Mesothelial cell of epicardium (in vitro differentiated cells): ENCODE measurements around the gene ZAR1L. TPM values are rescaled to one million over a fixed set of nuclear protein-coding genes. Genes with fewer than 3 reads are reported as not detected.

Source experiments
- DNase-seq, 2 experiments: peaks; one replicate each; pipeline ENCODE4 v3.0.0; 2021; ENCODE audit warnings: low spot score in 2 of 2; ENCODE audit not compliant: unreplicated experiment in 2 of 2
- H3K27ac Mint-ChIP-seq: 2 replicates; pipeline ENCODE4 v1.8.0; 2021; ENCODE audit warnings: mixed read lengths
- H3K27me3 Mint-ChIP-seq: 2 replicates; pipeline ENCODE4 v1.8.0; 2021; ENCODE audit warnings: low read depth, mixed read lengths
- H3K36me3 Mint-ChIP-seq: 2 replicates; pipeline ENCODE4 v1.8.0; 2021; ENCODE audit warnings: mixed read lengths
- H3K4me1 Mint-ChIP-seq: 2 replicates; pipeline ENCODE4 v1.8.0; 2021; ENCODE audit warnings: mixed read lengths
- H3K4me3 Mint-ChIP-seq: 2 replicates; pipeline ENCODE4 v1.8.0; 2021; ENCODE audit warnings: mild to moderate bottlenecking, moderate library complexity, mixed read lengths
- H3K9me3 Mint-ChIP-seq: 2 replicates; pipeline ENCODE4 v1.8.0; 2021; ENCODE audit warnings: mixed read lengths
- total RNA-seq: library from RNA; stranded (reverse); gene quantifications from 3 replicates; pipeline ENCODE4 v1.2.1, GENCODE V29; 2021
- TF ChIP-seq, protein P1 (sequence below): fragments of 200-600 bp; sonication (generic); IDR thresholded peaks from one replicate; pipeline ENCODE4 v1.5.0; 2021; ENCODE audit warnings: antibody characterized with exemption; ENCODE audit not compliant: unreplicated experiment

The ZAR1L gene
- total RNA-seq, 1 donor from 2014 or later = not detected

DNA sequence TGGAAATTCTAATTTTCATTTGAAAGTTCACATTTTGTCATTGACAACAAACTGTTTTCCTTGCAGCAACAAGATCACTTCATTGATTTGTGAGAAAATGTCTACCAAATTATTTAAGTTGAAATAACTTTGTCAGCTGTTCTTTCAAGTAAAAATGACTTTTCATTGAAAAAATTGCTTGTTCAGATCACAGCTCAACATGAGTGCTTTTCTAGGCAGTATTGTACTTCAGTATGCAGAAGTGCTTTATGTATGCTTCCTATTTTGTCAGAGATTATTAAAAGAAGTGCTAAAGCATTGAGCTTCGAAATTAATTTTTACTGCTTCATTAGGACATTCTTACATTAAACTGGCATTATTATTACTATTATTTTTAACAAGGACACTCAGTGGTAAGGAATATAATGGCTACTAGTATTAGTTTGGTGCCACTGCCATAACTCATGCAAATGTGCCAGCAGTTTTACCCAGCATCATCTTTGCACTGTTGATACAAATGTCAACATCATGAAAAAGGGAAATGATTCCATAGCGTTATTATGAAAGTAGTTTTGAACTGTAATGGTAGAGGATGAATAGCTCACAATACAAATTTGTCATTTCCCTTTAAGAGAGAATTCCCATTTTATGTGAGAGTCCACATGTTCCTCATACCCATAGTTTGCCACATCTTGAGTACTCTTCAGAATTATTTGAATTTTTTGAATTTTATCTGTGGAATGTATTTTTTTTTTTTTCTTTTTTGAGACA, 2.7 kb upstream of the ZAR1L start:
- no peak for DNase-seq
- Mint-ChIP-seq H3K36me3 (peaks cover 9% of the 10 kb centered on the region), H3K27ac (no peak overlapping the region), H3K9me3 (peaks cover 4% of the 10 kb centered on the region), H3K4me1 (peaks cover 6% of the 10 kb centered on the region), H3K27me3 (no peaks in the 10 kb centered on the region), H3K4me3 (no peak overlapping the region)
- TF ChIP-seq, protein P1, sequence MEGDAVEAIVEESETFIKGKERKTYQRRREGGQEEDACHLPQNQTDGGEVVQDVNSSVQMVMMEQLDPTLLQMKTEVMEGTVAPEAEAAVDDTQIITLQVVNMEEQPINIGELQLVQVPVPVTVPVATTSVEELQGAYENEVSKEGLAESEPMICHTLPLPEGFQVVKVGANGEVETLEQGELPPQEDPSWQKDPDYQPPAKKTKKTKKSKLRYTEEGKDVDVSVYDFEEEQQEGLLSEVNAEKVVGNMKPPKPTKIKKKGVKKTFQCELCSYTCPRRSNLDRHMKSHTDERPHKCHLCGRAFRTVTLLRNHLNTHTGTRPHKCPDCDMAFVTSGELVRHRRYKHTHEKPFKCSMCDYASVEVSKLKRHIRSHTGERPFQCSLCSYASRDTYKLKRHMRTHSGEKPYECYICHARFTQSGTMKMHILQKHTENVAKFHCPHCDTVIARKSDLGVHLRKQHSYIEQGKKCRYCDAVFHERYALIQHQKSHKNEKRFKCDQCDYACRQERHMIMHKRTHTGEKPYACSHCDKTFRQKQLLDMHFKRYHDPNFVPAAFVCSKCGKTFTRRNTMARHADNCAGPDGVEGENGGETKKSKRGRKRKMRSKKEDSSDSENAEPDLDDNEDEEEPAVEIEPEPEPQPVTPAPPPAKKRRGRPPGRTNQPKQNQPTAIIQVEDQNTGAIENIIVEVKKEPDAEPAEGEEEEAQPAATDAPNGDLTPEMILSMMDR = no peak

DNA sequence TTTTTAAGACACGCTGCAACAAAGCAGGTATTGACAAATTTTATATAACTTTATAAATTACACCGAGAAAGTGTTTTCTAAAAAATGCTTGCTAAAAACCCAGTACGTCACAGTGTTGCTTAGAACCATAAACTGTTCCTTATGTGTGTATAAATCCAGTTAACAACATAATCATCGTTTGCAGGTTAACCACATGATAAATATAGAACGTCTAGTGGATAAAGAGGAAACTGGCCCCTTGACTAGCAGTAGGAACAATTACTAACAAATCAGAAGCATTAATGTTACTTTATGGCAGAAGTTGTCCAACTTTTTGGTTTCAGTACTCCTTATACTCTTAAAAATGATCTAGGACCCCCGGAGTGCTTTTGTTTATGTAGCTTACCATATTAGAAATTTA, 1.3 kb upstream of the ZAR1L start:
- no peak for DNase-seq
- TF ChIP-seq, protein P1 = no peak

DNA sequence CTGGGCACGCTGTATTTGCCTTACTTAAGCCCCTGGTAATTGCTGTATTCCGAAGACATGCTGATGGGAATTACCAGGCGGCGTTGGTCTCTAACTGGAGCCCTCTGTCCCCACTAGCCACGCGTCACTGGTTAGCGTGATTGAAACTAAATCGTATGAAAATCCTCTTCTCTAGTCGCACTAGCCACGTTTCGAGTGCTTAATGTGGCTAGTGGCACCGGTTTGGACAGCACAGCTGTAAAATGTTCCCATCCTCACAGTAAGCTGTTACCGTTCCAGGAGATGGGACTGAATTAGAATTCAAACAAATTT, 821 bp upstream of the ZAR1L start:
- Mint-ChIP-seq H3K4me3 (peak overlapping the region; percentile 96), H3K9me3 (no peaks in the 10 kb centered on the region), H3K4me1 (peaks cover 6% of the 10 kb centered on the region), H3K36me3 (no peaks in the 10 kb centered on the region), H3K27ac (peak overlapping the region; percentile 99), H3K27me3 (no peaks in the 10 kb centered on the region)
- TF ChIP-seq, protein P1 = no peak
- DNase-seq = peak in 1 of 2 experiments; percentile 38

More for the DNA sequence above, 1.3 kb upstream of the ZAR1L start:
- Mint-ChIP-seq H3K4me3 (peak overlapping the region; percentile 96), H3K9me3 (no peaks in the 10 kb centered on the region), H3K36me3 (no peaks in the 10 kb centered on the region), H3K27me3 (no peaks in the 10 kb centered on the region), H3K4me1 (peaks cover 6% of the 10 kb centered on the region), H3K27ac (peak overlapping the region; percentile 99)

DNA sequence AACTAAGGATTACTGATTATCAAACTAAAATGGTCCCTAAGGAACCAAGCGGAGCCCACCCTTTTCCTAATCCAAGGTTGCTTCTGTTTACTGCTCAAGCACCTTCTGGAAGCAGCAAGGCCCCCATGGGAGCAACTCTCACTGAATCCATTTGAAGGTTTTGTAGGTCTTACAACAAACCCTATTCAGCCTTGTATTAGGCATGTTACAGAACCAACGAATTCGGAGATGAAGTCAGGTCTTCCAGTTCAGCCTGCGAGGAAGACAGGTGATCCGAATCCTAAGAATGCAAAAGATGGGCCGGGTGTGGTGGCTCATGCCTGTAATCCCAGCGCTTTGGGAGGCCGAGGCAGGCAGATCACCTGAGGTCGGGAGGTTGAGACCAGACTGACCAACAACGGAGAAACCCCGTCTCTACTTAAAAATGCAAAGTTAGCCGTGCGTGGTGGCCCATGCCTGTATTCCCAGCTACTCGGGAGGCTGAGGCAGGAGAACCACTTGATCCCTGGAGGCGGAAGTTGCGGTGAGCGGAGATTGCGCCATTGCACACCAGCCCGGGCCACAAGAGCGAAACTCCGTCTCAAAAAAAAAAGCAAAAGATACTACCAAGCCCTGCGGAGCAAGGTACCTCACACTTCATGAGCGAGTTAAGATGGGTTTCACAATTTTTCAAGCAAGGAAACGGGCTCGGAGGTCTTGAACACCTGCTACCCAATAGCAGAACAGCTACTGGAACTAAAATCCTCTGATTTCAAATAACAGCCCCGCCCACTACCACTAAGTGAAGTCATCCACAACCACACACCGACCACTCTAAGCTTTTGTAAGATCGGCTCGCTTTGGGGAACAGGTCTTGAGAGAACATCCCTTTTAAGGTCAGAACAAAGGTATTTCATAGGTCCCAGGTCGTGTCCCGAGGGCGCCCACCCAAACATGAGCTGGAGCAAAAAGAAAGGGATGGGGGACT, 609 bp downstream of the ZAR1L start:
- H3K27me3 Mint-ChIP-seq = no peaks in the 10 kb centered on the region
- H3K27ac Mint-ChIP-seq = peak overlapping the region; percentile 99
- DNase-seq = no peak
- H3K9me3 Mint-ChIP-seq = no peaks in the 10 kb centered on the region
- TF ChIP-seq, protein P1 = no peak
- H3K4me3 Mint-ChIP-seq = peak overlapping the region; percentile 96
- H3K4me1 Mint-ChIP-seq = peaks cover 9% of the 10 kb centered on the region
- H3K36me3 Mint-ChIP-seq = no peaks in the 10 kb centered on the region

DNA sequence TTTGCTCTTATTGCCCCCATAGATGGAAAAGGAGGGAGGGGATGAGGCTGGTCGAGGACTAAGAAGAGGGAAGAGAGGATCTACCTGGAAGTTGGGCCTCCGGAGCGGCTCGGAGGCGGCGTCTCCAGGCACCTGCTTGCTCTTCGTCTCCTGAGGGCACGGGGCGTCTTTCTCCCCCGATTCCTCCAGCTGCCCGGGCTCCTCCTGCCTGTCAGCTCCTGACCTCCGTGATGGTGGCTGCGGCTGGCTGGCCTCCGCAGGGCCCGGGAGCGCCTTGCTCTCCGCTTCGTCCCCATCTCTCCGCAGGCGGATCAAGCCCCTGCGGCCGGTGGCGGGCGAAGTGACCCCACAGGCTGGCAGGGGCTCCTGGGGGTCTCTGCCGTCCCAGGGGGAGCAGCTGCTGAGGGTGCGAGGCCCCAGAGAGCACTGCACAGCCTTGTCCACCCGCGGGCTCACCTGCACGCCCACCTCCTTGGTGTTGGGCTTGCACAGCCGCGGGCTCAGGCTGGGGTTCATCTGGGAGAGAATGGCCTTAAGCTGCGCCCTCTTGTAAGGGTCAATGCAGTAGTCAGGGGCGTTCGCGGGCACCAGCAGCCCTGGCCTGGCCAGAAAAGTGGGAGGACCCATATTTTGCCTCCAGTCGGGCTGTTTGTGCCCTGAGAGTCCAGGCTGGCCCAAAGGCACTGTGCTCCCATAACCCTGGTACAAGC, 3.8 kb downstream of the ZAR1L start:
- TF ChIP-seq, protein P1 = no peak
- H3K36me3 Mint-ChIP-seq = no peaks in the 10 kb centered on the region
- H3K27me3 Mint-ChIP-seq = no peaks in the 10 kb centered on the region
- peaks cover 13% of the 10 kb centered on the region for H3K4me1 Mint-ChIP-seq
- no peak overlapping the region for H3K4me3 Mint-ChIP-seq
- H3K27ac Mint-ChIP-seq = no peak overlapping the region
- no peak for DNase-seq
- H3K9me3 Mint-ChIP-seq = no peaks in the 10 kb centered on the region
